NCI-H446 treated with DMSO at 0.1 percent for 48 hours (cell line): ENCODE measurements around the gene SEMA4A.
"Not testable (repeated sequence)": the region's sequence is repeated elsewhere in the genome, so short reads cannot be mapped to it uniquely, and the experiment has no call there.

Source experiments
- DNase-seq: peaks from one replicate; lab custom pipeline; 2025; lab: John Stamatoyannopoulos, UW

The SEMA4A gene

GRCh38 chr1:156194300-156194652, 40.9 kb downstream of the SEMA4A start:
- DNase-seq, result no peak

GRCh38 chr1:156195853-156196252, 42.5 kb downstream of the SEMA4A start:
- no peak for DNase-seq

DNA sequence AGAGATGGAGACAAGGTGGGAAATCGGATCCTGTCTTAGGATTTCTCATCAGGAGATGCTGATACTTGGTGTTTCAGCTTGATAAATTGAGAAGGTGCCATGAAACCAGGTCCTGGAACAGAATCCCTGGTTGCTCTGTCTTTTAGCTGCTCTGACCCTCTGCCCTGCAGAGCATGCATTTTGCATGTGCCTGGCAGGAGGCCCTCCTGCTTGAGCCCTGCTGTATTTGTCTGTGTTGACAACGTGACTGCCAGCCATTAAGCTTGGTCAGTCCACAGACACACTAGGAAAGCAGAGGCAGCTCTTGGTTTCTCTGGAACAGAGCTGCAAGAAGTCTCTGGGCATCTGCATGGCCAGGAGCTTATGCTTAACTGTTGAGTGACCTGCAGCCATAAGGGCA, 43.1 kb downstream of the SEMA4A start:
- DNase-seq, result no peak

- no peak for DNase-seq
Observed at GRCh38 chr1:156198831-156199349, 45.5 kb downstream of the SEMA4A start.

- no peak for DNase-seq
Observed at GRCh38 chr1:156200044-156200443, 46.7 kb downstream of the SEMA4A start.

GRCh38 chr1:156203331-156203730, 49.9 kb downstream of the SEMA4A start:
- DNase-seq, result no peak

GRCh38 chr1:156204686-156205085, 51.3 kb downstream of the SEMA4A start:
- no peak for DNase-seq

- no peak for DNase-seq
Observed at GRCh38 chr1:156211243-156211642, 57.9 kb downstream of the SEMA4A start.

- no peak for DNase-seq
Observed at GRCh38 chr1:156212130-156212529, 58.7 kb downstream of the SEMA4A start.

DNA sequence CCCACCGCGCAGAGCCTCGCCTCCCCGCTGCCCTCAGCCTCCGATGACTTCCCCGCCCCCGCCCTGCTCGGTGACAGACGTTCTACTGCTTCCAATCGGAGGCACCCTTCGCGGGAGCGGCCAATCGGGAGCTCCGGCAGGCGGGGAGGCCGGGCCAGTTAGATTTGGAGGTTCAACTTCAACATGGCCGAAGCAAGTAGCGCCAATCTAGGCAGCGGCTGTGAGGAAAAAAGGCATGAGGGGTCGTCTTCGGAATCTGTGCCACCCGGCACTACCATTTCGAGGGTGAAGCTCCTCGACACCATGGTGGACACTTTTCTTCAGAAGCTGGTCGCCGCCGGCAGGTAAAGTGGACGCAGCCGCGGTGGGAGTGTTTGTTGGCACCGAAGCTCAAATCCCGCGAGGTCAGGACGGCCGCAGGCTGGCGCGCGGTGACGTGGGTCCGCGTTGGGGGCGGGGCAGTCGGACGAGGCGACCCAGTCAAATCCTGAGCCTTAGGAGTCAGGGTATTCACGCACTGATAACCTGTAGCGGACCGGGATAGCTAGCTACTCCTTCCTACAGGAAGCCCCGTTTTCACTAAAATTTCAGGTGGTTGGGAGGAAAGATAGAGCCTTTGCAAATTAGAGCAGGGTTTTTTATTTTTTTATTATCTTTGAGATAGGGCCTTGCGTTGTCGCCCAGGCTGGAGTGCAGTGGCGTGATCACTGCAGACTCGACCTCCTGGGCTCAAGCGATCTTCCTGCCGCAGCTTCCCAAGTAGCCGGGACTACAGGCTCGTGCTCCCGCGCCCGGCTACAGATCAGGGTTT, 59.7 kb downstream of the SEMA4A start, which contains the start of gene PMF1:
Gene PMF1, plus strand, starts transcription at position 175 of the 811 bp plus-strand sequence. Its CDS starts 9 bp downstream, at position 184.
- peak; percentile 96 for DNase-seq

GRCh38 chr1:156213644-156213966, 60.2 kb downstream of the SEMA4A start:
- DNase-seq, result no peak

DNA sequence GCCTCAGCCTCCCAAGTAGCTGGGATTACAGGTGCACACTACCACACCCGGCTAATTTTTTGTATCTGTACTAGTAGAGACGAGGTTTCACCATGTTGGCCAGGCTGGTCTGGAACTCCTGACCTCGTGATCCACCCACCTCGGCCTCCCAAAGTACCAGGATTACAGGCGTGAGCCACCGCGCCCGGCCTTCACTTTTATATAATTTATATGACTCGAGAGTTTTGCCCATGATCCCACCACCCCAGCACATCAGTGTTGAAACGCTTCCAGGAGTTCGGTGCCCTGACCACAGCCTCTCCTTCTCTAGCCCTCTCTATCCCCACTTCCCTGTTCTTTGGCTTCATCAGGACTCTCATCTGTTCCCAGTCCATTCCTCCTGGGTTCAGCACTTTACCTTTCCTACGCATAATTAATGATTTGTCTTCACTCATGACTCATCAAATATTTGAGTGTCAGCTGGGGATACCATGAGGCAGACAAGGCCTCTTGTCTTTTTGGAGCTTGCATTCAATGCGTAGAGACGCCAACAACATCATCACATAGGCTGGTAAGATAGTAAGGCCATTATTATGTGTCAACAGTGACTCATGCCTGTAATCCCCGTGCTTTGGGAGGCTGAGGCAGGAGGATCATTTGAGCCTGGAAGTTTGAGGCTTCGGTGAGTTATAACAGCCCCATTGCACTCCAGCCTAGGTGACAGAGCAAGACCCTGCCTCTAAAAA, 60.8 kb downstream of the SEMA4A start:
- DNase-seq, result peak; percentile 17

GRCh38 chr1:156216361-156217086, 63.1 kb downstream of the SEMA4A start:
- not testable (repeated sequence) for DNase-seq

DNA sequence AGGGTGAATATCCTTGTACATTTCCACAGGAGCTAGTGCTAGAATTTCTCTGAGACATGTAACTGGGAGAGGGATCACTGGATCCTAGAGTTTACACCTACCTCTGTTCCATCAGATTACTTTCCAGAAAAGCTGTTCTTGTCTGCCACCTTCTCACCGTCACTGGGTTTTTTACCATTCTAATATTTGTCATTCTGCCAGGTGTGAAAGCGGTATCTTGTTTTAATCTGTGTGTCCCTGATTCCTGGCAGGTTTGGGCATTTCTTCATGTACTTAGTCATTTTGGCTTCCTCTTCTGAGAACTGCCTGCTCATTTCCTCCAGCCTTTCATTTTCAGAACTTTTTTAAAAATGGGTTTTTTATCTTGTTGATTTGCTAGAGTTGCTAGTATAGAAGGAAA, 64.5 kb downstream of the SEMA4A start:
- no peak for DNase-seq

- no peak for DNase-seq
Observed at GRCh38 chr1:156220226-156220625, 66.8 kb downstream of the SEMA4A start.

DNA sequence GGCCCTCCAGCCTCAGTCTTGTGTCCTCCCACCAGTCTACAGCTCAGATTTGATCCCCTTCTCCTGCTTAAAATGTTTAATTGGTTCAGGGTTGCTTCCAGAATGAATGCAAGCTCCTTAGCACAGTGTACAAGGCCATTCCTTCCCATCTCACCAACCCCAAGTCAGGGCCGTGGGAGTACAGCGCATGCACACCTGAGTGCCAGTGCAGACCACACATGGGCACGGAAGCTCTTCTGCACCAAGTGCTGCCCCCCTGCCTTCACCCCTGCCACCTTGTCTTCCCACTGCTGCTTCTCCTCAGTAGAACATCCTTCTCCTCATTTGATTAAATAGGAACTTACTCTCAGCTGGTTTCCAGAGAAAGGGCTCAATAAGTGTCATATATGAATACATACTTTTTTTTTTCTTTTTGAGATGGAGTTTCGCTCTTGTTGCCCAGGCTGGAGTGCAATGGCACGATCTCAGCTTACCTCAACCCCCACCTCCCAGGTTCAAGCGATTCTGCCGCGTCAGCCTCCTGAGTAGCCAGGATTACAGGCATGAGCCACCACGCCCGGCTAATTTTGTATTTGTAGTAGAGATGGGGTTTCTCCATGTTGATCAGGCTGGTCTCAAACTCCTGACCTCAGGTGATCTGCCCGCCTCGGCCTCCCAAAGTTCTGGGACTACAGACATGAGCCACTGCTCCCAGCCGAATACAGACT, 68.8 kb downstream of the SEMA4A start:
- DNase-seq, result no peak

GRCh38 chr1:156225677-156226014, 72.3 kb downstream of the SEMA4A start:
- DNase-seq, result no peak

DNA sequence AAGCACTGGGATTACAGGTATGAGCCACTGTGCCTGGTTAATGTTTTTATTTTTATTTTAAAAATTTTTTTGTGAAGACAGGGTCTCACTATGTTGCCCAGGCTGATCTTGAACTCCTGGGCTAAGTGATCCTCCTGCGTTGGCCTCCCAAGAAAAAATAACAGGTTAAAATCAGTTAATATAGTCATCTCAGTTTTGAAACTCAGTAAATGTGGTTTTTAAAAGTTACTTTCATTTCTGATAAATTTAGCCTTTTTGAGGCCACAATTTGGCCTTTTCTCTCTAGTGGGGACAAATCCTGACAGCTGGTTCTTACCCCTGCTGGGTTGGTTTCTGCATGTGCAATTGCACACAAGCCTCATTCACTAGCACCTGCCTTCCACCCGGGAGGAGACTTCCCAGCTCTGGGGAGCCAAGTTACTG, 72.7 kb downstream of the SEMA4A start:
- no peak for DNase-seq

- DNase-seq, result no peak
Observed at GRCh38 chr1:156226782-156227181, 73.4 kb downstream of the SEMA4A start.
